OCI-LY1 (cell line): ENCODE data around the gene MBNL1.

Source experiments
- H2AFZ ChIP-seq: fragments of 200-600 bp; sonication (generic), shearing (Covaris generic); 2 replicates; pipeline ENCODE4 v1.6.0; 2014; ENCODE audit warnings: antibody characterized with exemption, mild to moderate bottlenecking, low read length
- H3F3A ChIP-seq: fragments of 200-600 bp; sonication (generic), shearing (Covaris generic); 2 replicates; pipeline ENCODE4 v1.6.0; 2014; ENCODE audit warnings: mild to moderate bottlenecking, antibody characterized with exemption, low read length, moderate library complexity; ENCODE audit not compliant: insufficient read depth
- H3K27ac ChIP-seq: fragments of 200-600 bp; sonication (generic); 2 replicates; pipeline ENCODE4 v1.5.1; 2014; ENCODE audit warnings: low read length, mixed run types, mild to moderate bottlenecking, low read depth; ENCODE audit not compliant: poor library complexity, severe bottlenecking
- H3K27me3 ChIP-seq: fragments of 200-600 bp; sonication (generic); 2 replicates; pipeline ENCODE4 v1.6.0; 2014; ENCODE audit warnings: antibody characterized with exemption, mild to moderate bottlenecking, low read length, moderate library complexity; ENCODE audit not compliant: insufficient read depth
- H3K36me3 ChIP-seq: fragments of 200-600 bp; sonication (generic); 2 replicates; pipeline ENCODE4 v1.6.1; 2014; ENCODE audit warnings: mild to moderate bottlenecking, antibody characterized with exemption, low read length, moderate library complexity, mixed read lengths; ENCODE audit not compliant: insufficient read depth
- H3K4me1 ChIP-seq: fragments of 200-600 bp; sonication (generic); 2 replicates; pipeline ENCODE4 v1.5.1; 2014; ENCODE audit warnings: mild to moderate bottlenecking, low read length, moderate library complexity; ENCODE audit not compliant: insufficient read depth, severe bottlenecking
- H3K4me2 ChIP-seq: fragments of 200-600 bp; sonication (generic), shearing (Covaris generic); 2 replicates; pipeline ENCODE4 v1.6.1; 2014; ENCODE audit warnings: low read length
- H3K4me3 ChIP-seq: fragments of 200-600 bp; sonication (generic); 2 replicates; pipeline ENCODE4 v1.5.1; 2014; ENCODE audit warnings: low read length, low read depth, mild to moderate bottlenecking, mixed read lengths; ENCODE audit not compliant: poor library complexity, severe bottlenecking
- H3K79me2 ChIP-seq: fragments of 200-600 bp; shearing (Covaris generic); 2 replicates; pipeline ENCODE4 v1.6.1; 2016; ENCODE audit warnings: mixed run types, low read length, mixed read lengths; ENCODE audit not compliant: insufficient read depth
- H3K9ac ChIP-seq: fragments of 200-600 bp; sonication (generic), shearing (Covaris generic); 2 replicates; pipeline ENCODE4 v1.6.1; 2014; ENCODE audit warnings: mild to moderate bottlenecking, low read length, mixed read lengths
- H3K9me2 ChIP-seq: fragments of 200-600 bp; sonication (generic), shearing (Covaris generic); 2 replicates; pipeline ENCODE4 v1.6.1; 2014; ENCODE audit warnings: low read depth, mild to moderate bottlenecking, low read length, mixed read lengths
- H3K9me3 ChIP-seq: fragments of 200-600 bp; shearing (Covaris generic); 2 replicates; pipeline ENCODE4 v1.6.1; 2014; ENCODE audit warnings: low read length, mixed read lengths
- H4K20me1 ChIP-seq: fragments of 200-600 bp; sonication (generic), shearing (Covaris generic); 2 replicates; pipeline ENCODE4 v1.6.0; 2016; ENCODE audit warnings: mild to moderate bottlenecking, low read length; ENCODE audit not compliant: insufficient read depth
- EZH2 ChIP-seq: fragments of 200-600 bp; sonication (generic), shearing (Covaris generic); IDR thresholded peaks from 2 replicates; pipeline ENCODE4 v1.8.0; 2017; ENCODE audit warnings: borderline replicate concordance, mixed run types, mild to moderate bottlenecking, antibody characterized with exemption, low read length, moderate library complexity, mixed read lengths
- TF ChIP-seq, protein P1 (sequence below): fragments of 200-600 bp; sonication (generic), shearing (Covaris generic); IDR thresholded peaks from 2 replicates; pipeline ENCODE4 v1.5.1; 2017; ENCODE audit warnings: mild to moderate bottlenecking, antibody characterized with exemption, low read length, moderate library complexity, mixed read lengths

MBNL1 gene

DNA sequence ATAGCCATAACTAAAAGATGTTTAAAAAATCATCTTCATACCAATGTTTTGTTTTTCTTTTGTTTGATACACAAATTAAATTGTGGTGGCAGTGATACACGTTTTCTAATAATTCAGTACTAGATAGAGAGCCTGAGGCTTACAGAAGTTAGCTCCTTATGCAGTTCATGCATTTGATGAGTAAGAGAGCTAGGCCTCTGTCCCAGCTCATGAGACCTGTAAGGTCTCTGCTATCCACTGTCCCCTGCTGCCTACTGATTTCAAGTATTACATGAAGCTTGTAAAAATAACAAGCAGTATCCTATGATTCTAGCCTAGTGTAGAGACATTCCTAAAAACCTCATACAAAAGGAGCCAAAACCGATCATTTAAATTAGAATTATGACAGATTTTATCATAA lies 144.5 kb downstream of the MBNL1 start:
- Histone ChIP-seq H4K20me1 (0 out of 2 replicates have a peak, but pooled peaks cover 5% of the 10 kb centered on the region), H3K79me2 (peaks cover 78% of the 10 kb centered on the region)

DNA sequence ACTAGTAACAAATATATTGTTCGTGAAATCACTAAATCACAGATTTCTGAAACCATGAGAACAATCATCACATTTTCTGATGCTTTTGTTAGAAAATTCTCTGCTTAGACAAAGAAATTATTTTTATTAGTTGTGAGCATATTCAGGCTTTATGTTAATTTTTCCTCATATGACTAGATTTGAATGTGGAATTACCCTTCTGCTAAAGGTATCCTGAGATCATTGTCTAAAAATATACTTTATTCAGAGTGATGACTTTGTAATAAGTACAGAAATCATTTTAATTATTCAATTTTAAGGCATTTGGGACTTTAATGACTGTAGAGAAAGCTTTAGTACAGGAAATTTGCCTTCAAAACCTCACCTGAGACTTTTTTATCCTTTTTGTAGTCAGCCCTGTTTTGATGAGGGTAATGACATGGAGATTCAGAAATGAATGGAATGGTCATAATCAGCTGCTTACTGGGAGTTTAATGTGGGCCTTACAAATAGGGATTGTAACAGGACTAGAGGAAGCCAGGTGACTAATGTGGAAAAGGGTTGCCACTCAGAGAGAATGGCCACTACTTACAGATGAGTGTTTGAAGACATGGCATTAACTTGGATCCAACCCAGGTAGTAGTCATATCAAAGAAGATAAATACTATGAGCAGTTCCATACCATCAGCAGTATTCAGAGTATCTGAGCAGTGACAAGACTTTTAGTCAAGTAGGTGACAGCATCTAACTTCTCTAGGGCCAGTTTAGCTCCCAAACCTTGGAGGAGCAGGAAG lies 148.3 kb downstream of the MBNL1 start:
- Histone ChIP-seq H3K27ac (no peak overlapping the region), H3K27me3 (no peaks in the 10 kb centered on the region), H3K4me1 (no peaks in the 10 kb centered on the region), H3K36me3 (peaks cover 92% of the 10 kb centered on the region), H3K4me2 (no peak overlapping the region), H3K9ac (no peak overlapping the region), H2AFZ (no peak overlapping the region), H3F3A (0 out of 2 replicates have a peak, but pooled peaks cover 3% of the 10 kb centered on the region), H3K9me2 (no peaks in the 10 kb centered on the region), H3K9me3 (no peaks in the 10 kb centered on the region; the same call in 1 of the 2 replicates), H4K20me1 (no peaks in the 10 kb centered on the region), H3K4me3 (no peak overlapping the region), H3K79me2 (peaks cover 42% of the 10 kb centered on the region)
- no peak for TF ChIP-seq EZH2
- TF ChIP-seq, protein P1, sequence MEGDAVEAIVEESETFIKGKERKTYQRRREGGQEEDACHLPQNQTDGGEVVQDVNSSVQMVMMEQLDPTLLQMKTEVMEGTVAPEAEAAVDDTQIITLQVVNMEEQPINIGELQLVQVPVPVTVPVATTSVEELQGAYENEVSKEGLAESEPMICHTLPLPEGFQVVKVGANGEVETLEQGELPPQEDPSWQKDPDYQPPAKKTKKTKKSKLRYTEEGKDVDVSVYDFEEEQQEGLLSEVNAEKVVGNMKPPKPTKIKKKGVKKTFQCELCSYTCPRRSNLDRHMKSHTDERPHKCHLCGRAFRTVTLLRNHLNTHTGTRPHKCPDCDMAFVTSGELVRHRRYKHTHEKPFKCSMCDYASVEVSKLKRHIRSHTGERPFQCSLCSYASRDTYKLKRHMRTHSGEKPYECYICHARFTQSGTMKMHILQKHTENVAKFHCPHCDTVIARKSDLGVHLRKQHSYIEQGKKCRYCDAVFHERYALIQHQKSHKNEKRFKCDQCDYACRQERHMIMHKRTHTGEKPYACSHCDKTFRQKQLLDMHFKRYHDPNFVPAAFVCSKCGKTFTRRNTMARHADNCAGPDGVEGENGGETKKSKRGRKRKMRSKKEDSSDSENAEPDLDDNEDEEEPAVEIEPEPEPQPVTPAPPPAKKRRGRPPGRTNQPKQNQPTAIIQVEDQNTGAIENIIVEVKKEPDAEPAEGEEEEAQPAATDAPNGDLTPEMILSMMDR = no peak

More for the DNA sequence above, 144.5 kb downstream of the MBNL1 start:
- no peak for TF ChIP-seq EZH2
- TF ChIP-seq, protein P1 = no peak
- H3K27me3 ChIP-seq = no peaks in the 10 kb centered on the region
- H3F3A ChIP-seq = 0 out of 2 replicates have a peak, but pooled peaks cover 3% of the 10 kb centered on the region
- H3K27ac ChIP-seq = no peak overlapping the region
- H3K36me3 ChIP-seq = peaks cover 55% of the 10 kb centered on the region
- no peaks in the 10 kb centered on the region; the same call in 1 of the 2 replicates for H3K9me3 ChIP-seq
- H3K4me3 ChIP-seq = no peak overlapping the region
- H3K9ac ChIP-seq = no peak overlapping the region
- H3K4me2 ChIP-seq = no peak overlapping the region
- H3K9me2 ChIP-seq = no peaks in the 10 kb centered on the region
- no peak overlapping the region for H2AFZ ChIP-seq
- no peaks in the 10 kb centered on the region for H3K4me1 ChIP-seq

DNA sequence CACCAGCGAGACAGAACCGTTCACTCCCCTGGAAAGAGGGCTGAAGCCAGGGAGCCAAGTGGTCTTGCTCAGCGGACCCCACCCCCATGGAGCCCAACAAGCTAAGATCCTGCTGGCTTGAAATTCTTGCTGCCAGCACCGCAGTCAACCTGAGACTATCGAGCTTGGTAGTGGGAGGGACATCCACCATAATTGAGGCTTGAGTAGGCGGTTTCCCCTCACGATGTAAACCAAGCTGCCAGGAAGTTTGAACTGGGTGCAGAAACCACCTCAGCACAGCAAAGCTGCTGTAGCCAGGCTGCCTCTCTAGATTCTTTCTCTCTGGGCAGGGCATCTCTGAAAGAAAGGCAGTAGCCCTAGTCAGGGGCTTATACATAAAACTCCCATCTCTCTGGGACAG lies 151.0 kb downstream of the MBNL1 start:
- H3K4me3 ChIP-seq = no peak overlapping the region
- H3K27ac ChIP-seq = no peak overlapping the region
- no peak overlapping the region for H3K4me2 ChIP-seq
- no peak overlapping the region for H3K9ac ChIP-seq
- H3K36me3 ChIP-seq = peaks cover 82% of the 10 kb centered on the region
- H3K79me2 ChIP-seq = peaks cover 15% of the 10 kb centered on the region
- H3K9me2 ChIP-seq = no peaks in the 10 kb centered on the region
- H3K27me3 ChIP-seq = no peaks in the 10 kb centered on the region
- H3F3A ChIP-seq = 0 out of 2 replicates have a peak, but pooled peaks cover 3% of the 10 kb centered on the region
- no peak overlapping the region for H2AFZ ChIP-seq
- H3K4me1 ChIP-seq = no peaks in the 10 kb centered on the region
- H4K20me1 ChIP-seq = no peaks in the 10 kb centered on the region
- no peaks in the 10 kb centered on the region; the same call in 1 of the 2 replicates for H3K9me3 ChIP-seq
- no peak for TF ChIP-seq EZH2
- TF ChIP-seq, protein P1 = no peak
